ENCODE data around the gene CTBP1. TPM values are rescaled to one million over a fixed set of nuclear protein-coding genes. Genes with fewer than 3 reads are reported as not detected.

CTBP1 gene
- total RNA-seq, 1 experiment from 2014 or later = 153 TPM

DNA sequence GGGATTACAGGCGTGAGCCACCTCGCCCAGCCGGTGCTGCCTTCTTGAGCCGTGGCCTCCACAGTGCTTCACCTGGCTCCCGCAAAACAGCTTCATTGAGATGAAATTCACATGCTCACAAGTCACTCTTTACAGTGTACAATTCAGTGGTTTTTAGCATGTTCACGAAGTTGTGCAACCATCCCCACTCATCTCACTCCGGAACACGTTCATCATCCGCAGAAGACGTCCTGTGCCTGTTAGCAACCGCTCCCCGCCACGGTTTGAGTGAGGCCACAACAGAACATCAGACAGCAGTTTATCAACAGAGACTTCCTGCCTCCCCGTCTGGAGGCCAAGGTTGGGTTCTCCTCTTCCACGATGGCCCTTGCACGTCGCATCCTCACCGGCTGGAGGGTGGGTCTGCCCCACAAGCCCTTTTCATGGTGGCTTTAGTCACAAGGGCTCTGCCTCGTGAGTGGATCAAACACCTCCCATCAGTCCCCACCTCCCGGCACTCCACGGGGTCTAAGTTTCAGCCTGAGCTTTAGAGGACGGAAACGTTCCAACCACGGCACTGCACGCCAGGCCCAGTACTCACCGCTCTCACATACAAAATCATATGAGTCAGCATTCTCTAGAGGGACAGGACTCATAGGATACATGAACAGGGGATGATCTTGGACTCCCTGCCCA is 46.9 kb downstream of the CTBP1 start:
- H3K9me3 ChIP-seq (ENCODE audit: insufficient read depth, low read depth) = no peaks in the 10 kb centered on the region
- TF ChIP-seq, protein P1, sequence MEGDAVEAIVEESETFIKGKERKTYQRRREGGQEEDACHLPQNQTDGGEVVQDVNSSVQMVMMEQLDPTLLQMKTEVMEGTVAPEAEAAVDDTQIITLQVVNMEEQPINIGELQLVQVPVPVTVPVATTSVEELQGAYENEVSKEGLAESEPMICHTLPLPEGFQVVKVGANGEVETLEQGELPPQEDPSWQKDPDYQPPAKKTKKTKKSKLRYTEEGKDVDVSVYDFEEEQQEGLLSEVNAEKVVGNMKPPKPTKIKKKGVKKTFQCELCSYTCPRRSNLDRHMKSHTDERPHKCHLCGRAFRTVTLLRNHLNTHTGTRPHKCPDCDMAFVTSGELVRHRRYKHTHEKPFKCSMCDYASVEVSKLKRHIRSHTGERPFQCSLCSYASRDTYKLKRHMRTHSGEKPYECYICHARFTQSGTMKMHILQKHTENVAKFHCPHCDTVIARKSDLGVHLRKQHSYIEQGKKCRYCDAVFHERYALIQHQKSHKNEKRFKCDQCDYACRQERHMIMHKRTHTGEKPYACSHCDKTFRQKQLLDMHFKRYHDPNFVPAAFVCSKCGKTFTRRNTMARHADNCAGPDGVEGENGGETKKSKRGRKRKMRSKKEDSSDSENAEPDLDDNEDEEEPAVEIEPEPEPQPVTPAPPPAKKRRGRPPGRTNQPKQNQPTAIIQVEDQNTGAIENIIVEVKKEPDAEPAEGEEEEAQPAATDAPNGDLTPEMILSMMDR (conservative IDR thresholded peaks at IDR 0.05) = no peak
- no peak for TF ChIP-seq EZH2 (IDR thresholded peaks at IDR 0.05; ENCODE audit: low read depth)
- POLR2A ChIA-PET (ENCODE audit: unreplicated experiment) = no interaction called here
- BruUV-seq (replicated peaks) = no TSS peak
- no peak overlapping the region for H2AFZ ChIP-seq
- H3K79me2 ChIP-seq (ENCODE audit: low read depth) = no peaks in the 10 kb centered on the region
- H4K20me1 ChIP-seq (ENCODE audit: insufficient read depth) = no peaks in the 10 kb centered on the region
- intact Hi-C loops (cut with micrococcal nuclease; ENCODE audit: unreplicated experiment) = no loop called here
- H3F3A ChIP-seq (ENCODE audit: insufficient read depth, low read depth) = no peaks in the 10 kb centered on the region; the same call in 1 of the 2 replicates
- CTCF ChIA-PET = no interaction called here
- H3K9me2 ChIP-seq (ENCODE audit: insufficient read depth) = no peaks in the 10 kb centered on the region
- no peak overlapping the region for H3K4me3 ChIP-seq
- DNase-seq = no peak
- H3K27ac ChIP-seq = no peak overlapping the region
- no peak overlapping the region for H3K4me2 ChIP-seq
- H3K27me3 ChIP-seq (ENCODE audit: insufficient read depth, low read depth) = 0 out of 2 replicates have a peak, but pooled peaks cover 6% of the 10 kb centered on the region
- H3K4me1 ChIP-seq (replicated peaks; ENCODE audit: insufficient read depth) = no peaks in the 10 kb centered on the region
- H3K36me3 ChIP-seq (ENCODE audit: low read depth) = no peaks in the 10 kb centered on the region

DNA sequence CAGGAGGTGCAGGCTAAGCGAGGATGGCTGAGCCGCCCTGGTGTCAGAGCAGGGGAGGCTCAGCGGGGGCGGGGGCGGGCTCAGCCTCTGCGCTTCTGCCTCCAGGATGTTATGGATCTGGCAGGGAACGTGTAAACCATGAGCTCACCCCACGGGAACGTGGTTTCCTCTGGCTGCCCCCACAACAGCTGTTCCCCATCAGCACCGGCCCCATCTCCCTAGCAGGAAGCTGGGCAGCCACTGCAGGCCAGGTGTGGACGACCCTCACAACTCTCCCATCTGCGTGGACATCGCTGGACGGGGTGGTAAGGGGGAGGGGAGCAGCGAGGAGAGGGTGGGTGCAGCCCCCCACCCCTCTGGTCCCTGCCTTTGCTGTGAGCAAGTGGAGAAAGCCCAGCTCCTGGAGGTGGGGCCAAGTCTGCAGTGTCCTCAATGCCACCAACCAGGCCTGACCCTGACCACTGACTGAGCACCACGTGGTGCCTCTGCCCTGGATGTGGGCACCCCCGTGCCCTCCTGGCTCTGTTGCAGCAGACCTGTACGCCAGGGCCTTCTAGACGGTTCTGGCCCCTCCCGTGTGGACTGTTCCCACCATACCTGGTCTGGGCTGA is 48.4 kb downstream of the CTBP1 start:
- no peaks in the 10 kb centered on the region for H3K4me1 ChIP-seq (replicated peaks; ENCODE audit: insufficient read depth)
- POLR2A ChIA-PET (ENCODE audit: unreplicated experiment) = no interaction called here
- H4K20me1 ChIP-seq (ENCODE audit: insufficient read depth) = no peaks in the 10 kb centered on the region
- no peaks in the 10 kb centered on the region for H3K9me3 ChIP-seq (ENCODE audit: insufficient read depth, low read depth)
- TF ChIP-seq EZH2 (IDR thresholded peaks at IDR 0.05; ENCODE audit: low read depth) = no peak
- TF ChIP-seq, protein P1 (conservative IDR thresholded peaks at IDR 0.05) = no peak
- no peak overlapping the region for H3K4me2 ChIP-seq
- no peaks in the 10 kb centered on the region for H3K9me2 ChIP-seq (ENCODE audit: insufficient read depth)
- intact Hi-C loops (cut with micrococcal nuclease; ENCODE audit: unreplicated experiment) = no loop called here
- no peak overlapping the region for H3K27ac ChIP-seq
- H3F3A ChIP-seq (ENCODE audit: insufficient read depth, low read depth) = peaks cover 3% of the 10 kb centered on the region; the same call in 1 of the 2 replicates
- DNase-seq = no peak
- no peaks in the 10 kb centered on the region for H3K36me3 ChIP-seq (ENCODE audit: low read depth)
- CTCF ChIA-PET = no interaction called here
- H3K79me2 ChIP-seq (ENCODE audit: low read depth) = no peaks in the 10 kb centered on the region
- H3K27me3 ChIP-seq (ENCODE audit: insufficient read depth, low read depth) = 0 out of 2 replicates have a peak, but pooled peaks cover 6% of the 10 kb centered on the region
- H2AFZ ChIP-seq = no peak overlapping the region
- no peak overlapping the region for H3K4me3 ChIP-seq
- no TSS peak for BruUV-seq (replicated peaks)

DNA sequence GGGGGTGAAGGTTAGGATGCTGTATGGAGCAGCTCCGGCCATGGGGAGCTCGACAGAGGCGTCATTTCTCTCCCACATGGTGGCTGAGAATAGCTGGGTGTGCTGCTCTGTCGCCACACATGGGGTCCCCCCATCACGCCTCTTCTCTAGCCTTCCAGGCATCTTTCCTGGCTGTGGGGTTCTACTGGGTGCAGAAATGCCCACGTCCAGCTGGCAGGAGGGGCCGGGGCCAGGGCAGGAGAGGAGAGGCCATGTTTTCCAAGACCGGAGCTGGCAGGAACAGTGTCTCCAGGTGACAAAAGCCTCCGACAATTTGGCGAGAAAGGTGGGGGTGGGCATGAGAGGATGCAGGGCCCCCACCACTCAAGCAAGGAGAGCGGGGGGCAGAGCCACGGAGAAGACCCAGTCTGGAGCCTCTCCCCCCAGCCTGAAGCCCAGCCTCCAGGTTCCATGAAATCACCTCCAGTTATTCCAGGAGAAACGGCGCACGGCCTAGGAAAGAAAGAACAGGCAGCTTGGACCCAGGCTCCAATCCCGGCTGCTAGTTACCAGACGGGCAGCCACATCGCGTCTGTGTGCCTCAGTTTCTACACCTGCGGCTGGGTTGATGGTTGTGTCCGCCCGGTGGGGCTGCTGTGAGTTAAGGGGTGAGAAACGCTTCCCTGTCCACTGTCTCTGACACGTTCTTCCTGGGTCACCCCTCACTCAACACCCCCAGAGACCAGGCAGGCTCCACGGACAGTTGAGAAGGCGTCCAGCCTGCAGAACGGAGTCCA is 49.2 kb downstream of the CTBP1 start:
- H3F3A ChIP-seq (ENCODE audit: insufficient read depth, low read depth) = peaks cover 3% of the 10 kb centered on the region; the same call in 1 of the 2 replicates
- DNase-seq = no peak
- no peaks in the 10 kb centered on the region for H3K9me3 ChIP-seq (ENCODE audit: insufficient read depth, low read depth)
- no peak overlapping the region for H3K27ac ChIP-seq
- H2AFZ ChIP-seq = no peak overlapping the region
- H3K9me2 ChIP-seq (ENCODE audit: insufficient read depth) = no peaks in the 10 kb centered on the region
- no peaks in the 10 kb centered on the region for H4K20me1 ChIP-seq (ENCODE audit: insufficient read depth)
- BruUV-seq (replicated peaks) = no TSS peak
- H3K4me2 ChIP-seq = no peak overlapping the region
- 0 out of 2 replicates have a peak, but pooled peaks cover 6% of the 10 kb centered on the region for H3K27me3 ChIP-seq (ENCODE audit: insufficient read depth, low read depth)
- CTCF ChIA-PET = no interaction called here
- POLR2A ChIA-PET (ENCODE audit: unreplicated experiment) = no interaction called here
- TF ChIP-seq, protein P1 (conservative IDR thresholded peaks at IDR 0.05) = no peak
- TF ChIP-seq EZH2 (IDR thresholded peaks at IDR 0.05; ENCODE audit: low read depth) = no peak
- intact Hi-C loops (cut with micrococcal nuclease; ENCODE audit: unreplicated experiment) = no loop called here
- no peak overlapping the region for H3K4me3 ChIP-seq
- no peaks in the 10 kb centered on the region for H3K79me2 ChIP-seq (ENCODE audit: low read depth)
- H3K4me1 ChIP-seq (replicated peaks; ENCODE audit: insufficient read depth) = no peaks in the 10 kb centered on the region
- H3K36me3 ChIP-seq (ENCODE audit: low read depth) = no peaks in the 10 kb centered on the region
